HG03135 (cell line): Measurements from ENCODE around the gene ING1.
"Not testable (repeated sequence)": the region's sequence is repeated elsewhere in the genome, so short reads cannot be mapped to it uniquely, and the experiment has no call there.

Source experiments
- ATAC-seq: cut with Tn5 transposase; IDR thresholded peaks from one replicate; pipeline ENCODE4 v1.9.1; 2021; ENCODE audit warnings: mild to moderate bottlenecking, moderate library complexity; ENCODE audit not compliant: unreplicated experiment

Gene ING1

GRCh38 chr13:110690516-110690915 is 23.0 kb upstream of the ING1 start:
- ATAC-seq = no peak

DNA sequence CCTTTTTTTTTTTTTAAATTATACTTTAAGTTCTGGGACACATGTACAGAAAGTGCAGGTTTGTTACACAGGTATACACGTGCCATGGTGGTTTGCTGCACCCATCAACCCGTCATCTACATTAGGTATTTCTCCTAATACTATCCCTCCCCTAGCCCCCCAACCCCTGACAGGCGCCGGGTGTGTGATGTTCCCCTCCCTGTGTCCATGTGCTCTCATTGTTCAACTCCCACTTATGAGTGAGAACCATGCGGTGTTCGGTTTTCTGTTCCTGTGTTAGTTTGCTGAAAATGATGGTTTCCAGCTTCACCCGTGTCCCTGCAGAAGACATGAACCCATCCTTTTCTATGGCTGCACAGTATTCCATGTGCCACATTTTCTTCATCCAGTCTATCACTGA is 17.7 kb upstream of the ING1 start:
- ATAC-seq = not testable (repeated sequence)

- ATAC-seq = no peak
These were observed 16.7 kb upstream of the ING1 start for GRCh38 chr13:110696776-110697175.

GRCh38 chr13:110697842-110698241 is 15.7 kb upstream of the ING1 start:
- ATAC-seq = no peak

DNA sequence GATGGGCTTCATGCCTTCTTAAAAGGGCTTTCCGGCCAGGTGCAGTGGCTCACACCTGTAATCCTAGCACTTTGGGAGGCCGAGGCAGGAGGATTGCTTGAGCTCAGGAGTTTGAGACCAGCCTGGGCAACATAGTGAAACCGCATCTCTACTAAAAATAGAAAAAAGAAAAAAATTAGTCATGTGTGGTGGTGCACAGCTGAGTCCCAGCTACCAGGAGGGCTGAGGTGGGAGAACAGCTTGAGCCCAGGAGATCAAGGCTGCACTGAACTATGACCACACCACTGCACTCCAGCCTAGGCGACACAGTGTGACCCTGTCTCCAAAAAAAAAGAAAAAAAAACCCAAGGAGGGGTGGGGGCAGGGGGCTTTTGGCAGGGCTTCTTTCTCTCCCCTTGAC is 14.8 kb upstream of the ING1 start:
- peak; percentile 68 for ATAC-seq

DNA sequence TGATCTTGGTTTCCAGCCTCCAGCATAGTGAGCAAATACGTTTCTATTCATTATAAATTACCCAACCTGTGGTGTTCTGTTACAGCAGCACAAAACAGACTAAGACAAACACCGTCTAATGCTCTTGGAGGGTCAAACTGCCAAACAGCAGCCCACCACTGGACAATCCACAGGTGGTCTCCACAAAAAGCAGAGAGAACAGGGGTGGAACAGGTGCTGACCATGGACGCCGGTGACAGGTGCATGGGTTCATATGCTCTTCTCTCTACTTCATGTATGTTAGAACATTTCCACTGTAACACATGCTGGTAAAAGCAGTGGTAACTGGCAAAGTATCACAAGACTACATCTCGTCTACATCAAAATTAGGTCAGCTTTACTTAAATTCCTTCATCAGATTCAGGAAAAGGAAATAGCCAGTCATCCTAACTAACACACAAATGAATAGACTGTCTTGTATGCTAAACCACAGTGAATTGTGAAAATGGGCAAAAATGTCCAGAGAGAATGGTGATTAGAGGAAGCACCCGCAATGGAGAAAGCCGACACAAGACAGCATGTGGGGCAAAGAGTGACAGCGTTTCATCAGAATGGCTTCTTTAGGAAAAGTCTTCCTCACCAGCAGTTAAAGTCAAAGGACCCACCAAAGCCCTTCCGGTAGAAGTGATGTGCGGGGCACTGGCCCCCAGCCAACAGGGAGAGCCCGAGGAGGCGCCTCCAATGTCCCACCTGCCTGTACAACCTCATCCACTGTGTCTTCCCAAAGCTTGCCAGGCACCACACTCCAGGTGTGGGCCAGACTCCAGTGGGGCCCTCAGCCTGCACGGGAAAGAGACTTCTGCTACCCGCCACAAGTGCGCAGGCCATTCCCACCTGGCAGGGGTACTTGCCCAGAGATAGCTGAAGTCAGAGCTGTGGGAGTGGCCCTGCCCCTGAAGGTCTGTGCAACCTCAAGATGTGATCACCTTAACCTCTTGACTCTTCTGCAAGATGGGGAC is 14.1 kb upstream of the ING1 start:
- no peak for ATAC-seq

GRCh38 chr13:110700186-110700585 is 13.3 kb upstream of the ING1 start:
- no peak for ATAC-seq

DNA sequence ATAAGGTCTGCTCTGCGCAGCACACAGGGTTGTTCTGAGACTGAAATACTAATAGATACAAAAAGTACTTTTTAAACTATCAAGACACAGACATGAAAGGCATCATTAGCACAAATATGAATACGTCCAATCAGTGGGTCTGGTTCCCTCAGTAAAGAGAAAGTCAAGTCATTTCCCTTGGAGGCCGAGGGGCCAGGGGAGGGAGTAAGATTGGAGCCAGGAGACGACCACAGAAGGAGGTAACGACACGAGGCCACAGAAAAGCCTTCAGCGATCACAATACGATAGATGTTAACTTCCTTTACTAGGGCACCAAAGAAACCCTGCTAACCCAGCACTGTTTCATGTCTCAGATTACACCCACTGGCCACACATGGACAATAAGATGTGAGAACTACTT is 12.9 kb upstream of the ING1 start:
- no peak for ATAC-seq

- ATAC-seq = not testable (repeated sequence)
These were observed 12.4 kb upstream of the ING1 start for GRCh38 chr13:110701061-110701460.

GRCh38 chr13:110702089-110702488 is 11.4 kb upstream of the ING1 start:
- no peak for ATAC-seq

DNA sequence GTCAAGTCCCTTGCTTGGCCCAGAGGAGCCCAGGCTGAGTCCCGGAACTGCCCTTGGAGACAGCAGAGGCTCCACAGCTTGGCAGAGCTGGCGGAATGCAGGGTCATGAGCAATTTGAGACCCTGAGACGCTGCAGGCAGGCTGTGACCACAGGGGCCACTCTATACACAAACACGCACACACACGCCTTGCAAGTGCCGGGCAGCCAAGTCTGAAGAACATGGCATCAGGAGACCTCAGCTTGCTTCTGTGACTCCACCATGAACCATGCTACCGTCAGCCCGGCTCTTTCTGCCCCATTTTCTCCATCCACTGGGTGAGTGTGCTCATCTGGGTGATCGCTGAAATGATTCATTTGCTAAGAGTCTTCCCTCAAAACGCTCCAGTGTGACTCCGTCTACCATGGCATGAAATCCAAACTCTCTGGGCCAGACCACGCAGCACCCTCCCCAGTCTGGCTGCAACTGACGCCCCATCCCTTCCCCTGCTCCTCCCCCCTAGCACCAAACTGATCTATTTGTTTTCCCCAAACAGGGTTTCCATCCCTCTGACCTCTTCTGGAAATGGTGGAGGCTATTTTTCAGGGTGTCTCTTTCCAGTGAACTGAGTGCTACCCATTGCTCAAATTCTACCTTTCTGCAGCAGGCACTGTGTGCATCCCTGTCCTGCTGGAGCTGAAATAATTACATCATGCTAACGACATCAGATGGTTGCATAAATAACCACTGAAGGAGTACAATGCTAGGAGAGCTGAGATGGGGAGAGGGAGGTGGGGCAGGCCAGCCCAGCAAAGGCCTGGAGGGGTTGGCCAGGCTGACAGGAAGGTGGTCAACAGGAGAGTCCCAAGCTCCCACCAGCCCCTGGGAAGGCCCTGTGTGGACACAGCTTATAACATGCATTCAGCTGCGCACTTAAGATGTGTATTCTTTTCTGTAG is 10.6 kb upstream of the ING1 start:
- no peak for ATAC-seq

GRCh38 chr13:110705356-110705825 is 8.1 kb upstream of the ING1 start:
- ATAC-seq = no peak

- ATAC-seq = peak; percentile 94
These were observed 7.5 kb upstream of the ING1 start, which contains the start of gene CARS2 for GRCh38 chr13:110705826-110706569. Gene CARS2, minus strand, starts transcription at chr13:110706116. Its CDS starts 23 bp downstream, at chr13:110706093.

DNA sequence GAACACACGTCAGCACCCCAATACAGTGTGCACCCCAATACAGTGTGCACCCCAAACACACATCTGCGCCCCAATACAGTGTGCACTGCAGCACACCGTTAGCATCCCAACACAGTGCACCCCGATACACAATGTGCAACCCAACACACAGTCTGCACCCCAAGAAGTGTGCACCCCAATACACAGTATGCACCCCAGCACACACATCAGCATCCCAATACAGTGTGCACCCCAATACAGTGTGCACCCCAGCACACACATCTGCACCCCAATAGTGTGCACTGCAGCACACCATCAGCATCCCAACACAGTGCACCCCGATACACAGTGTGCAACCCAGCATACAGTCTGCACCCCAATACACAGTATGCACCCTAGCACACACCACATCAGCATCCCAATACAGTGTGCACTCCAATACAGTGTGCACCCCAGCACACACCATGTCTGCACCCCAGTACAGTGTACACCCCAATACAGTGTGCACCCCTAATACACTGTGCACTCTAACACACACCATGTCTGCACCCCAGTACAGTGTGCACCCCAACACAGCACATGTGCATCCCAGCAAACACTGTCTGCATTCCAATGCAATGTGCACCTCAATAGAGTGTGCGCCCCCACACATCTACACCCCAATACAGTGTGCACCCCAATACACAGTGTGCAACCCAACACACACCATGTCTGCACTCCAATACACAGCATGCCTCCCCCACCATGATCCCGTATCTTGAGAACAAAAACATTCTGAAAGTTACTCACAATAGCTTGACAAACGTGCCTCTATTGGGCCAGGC is 6.7 kb upstream of the ING1 start:
- ATAC-seq = no peak

- peak; percentile 29 for ATAC-seq
These were observed 1.2 kb upstream of the ING1 start for GRCh38 chr13:110712081-110712848.

- peak; percentile 51 for ATAC-seq
These were observed 455 bp upstream of the ING1 start for GRCh38 chr13:110712849-110713641.

DNA sequence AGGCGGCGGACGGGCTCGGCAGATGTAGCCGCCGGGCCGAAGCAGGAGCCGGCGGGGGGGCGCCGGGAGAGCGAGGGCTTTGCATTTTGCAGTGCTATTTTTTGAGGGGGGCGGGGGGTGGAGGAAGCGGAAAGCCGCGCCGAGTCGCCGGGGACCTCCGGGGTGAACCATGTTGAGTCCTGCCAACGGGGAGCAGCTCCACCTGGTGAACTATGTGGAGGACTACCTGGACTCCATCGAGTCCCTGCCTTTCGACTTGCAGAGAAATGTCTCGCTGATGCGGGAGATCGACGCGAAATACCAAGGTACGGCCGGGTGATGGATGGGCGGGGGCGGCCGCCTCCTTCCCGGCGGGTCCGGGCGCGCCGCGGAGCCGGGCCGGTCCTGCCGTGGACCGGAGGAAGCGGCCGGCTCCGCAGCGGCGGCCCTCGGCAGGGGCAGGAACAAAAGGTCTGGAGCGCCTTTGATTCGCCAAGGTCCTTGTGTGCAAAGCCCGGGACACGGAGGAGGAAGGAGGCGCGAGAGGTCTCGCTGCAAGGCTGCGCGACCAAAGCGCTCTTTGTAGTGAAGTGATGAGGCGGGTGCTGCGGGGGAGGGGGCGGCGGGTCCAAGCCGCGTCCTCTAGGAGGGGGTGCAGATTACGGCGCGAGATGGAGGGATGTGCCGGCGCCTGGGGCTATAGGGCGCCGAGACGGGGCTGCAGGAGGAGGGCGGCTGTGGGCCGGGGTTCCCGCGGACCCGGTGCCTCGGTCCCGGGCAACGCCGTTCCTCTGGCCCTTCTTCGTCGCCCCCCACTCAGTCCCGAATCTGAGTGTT is 689 bp downstream of the ING1 start:
- ATAC-seq = no peak
